DMS114 treated with DMSO at 0.1 percent for 48 hours (cell line): ENCODE data around the gene OBI1.
A peak's percentile ranks its signal among the peaks of the same experiment; 100 is the strongest.

ENCODE experiments used
- DNase-seq: peaks from one replicate; lab custom pipeline; 2025; ENCODE audit not compliant: unreplicated experiment; lab: John Stamatoyannopoulos, UW

The OBI1 gene

GRCh38 chr13:78604782-78605611 is 54.0 kb downstream of the OBI1 start:
- no peak for DNase-seq

GRCh38 chr13:78603240-78603957 is 55.6 kb downstream of the OBI1 start, which contains the start of gene POU4F1:
Gene POU4F1, minus strand, starts transcription at chr13:78603552. Its CDS starts 226 bp downstream, at chr13:78603326.
- DNase-seq = no peak

GRCh38 chr13:78602561-78603239 is 56.3 kb downstream of the OBI1 start:
- no peak for DNase-seq

- DNase-seq = no peak
Measured at GRCh38 chr13:78601874-78602560, 56.9 kb downstream of the OBI1 start.

GRCh38 chr13:78601124-78601873 is 57.7 kb downstream of the OBI1 start:
- DNase-seq = no peak

GRCh38 chr13:78600280-78600883 is 58.6 kb downstream of the OBI1 start:
- no peak for DNase-seq

- no peak for DNase-seq
Measured at GRCh38 chr13:78599645-78600279, 59.2 kb downstream of the OBI1 start.

- DNase-seq = no peak
Measured at GRCh38 chr13:78598966-78599644, 59.9 kb downstream of the OBI1 start.

- no peak for DNase-seq
Measured at GRCh38 chr13:78598116-78598781, 60.7 kb downstream of the OBI1 start.

- no peak for DNase-seq
Measured at GRCh38 chr13:78597602-78597932, 61.4 kb downstream of the OBI1 start.

- DNase-seq = peak; percentile 5
Measured at GRCh38 chr13:78596736-78597601, 62.0 kb downstream of the OBI1 start.

GRCh38 chr13:78596399-78596735 is 62.6 kb downstream of the OBI1 start:
- DNase-seq = no peak

- no peak for DNase-seq
Measured at GRCh38 chr13:78595495-78596398, 63.2 kb downstream of the OBI1 start.

- no peak for DNase-seq
Measured at GRCh38 chr13:78594456-78594975, 64.4 kb downstream of the OBI1 start.

- DNase-seq = no peak
Measured at GRCh38 chr13:78593652-78594455, 65.1 kb downstream of the OBI1 start.

GRCh38 chr13:78593129-78593528 is 65.8 kb downstream of the OBI1 start:
- DNase-seq = no peak
